ENCODE results near the gene PCDHGB7.
"Not testable (repeated sequence)": the region's sequence is repeated elsewhere in the genome, so short reads cannot be mapped to it uniquely, and the experiment has no call there.

The PCDHGB7 gene

GRCh38 chr5:141422742-141423291 is 5.3 kb downstream of the PCDHGB7 start:
- DNase-seq (ENCODE audit: extremely low read depth, low read depth): no peak
- TF ChIP-seq CTCF (IDR thresholded peaks at IDR 0.05; ENCODE audit: low read depth, low read length, missing control alignments): no peak
- H3K4me3 ChIP-seq (replicated peaks; ENCODE audit: low read depth, low read length): no peak overlapping the region

GRCh38 chr5:141427783-141428426 is 10.4 kb downstream of the PCDHGB7 start:
- no peak for TF ChIP-seq CTCF (IDR thresholded peaks at IDR 0.05; ENCODE audit: low read depth, low read length, missing control alignments)
- H3K4me3 ChIP-seq (replicated peaks; ENCODE audit: low read depth, low read length): no peak overlapping the region

GRCh38 chr5:141430332-141431113 is 13.0 kb downstream of the PCDHGB7 start, which contains the start of gene PCDHGA12:
PCDHGA12 (plus strand) TSS chr5:141430507; CDS start chr5:141430760, 253 bp downstream.
- peak; percentile 65 for DNase-seq (ENCODE audit: extremely low read depth, low read depth)
- H3K4me3 ChIP-seq (replicated peaks; ENCODE audit: low read depth, low read length): peak within 1 kb of the TSS; percentile 26
- TF ChIP-seq CTCF (IDR thresholded peaks at IDR 0.05; ENCODE audit: low read depth, low read length, missing control alignments): peak; percentile 49

More at GRCh38 chr5:141427783-141428426, 10.4 kb downstream of the PCDHGB7 start:
- DNase-seq (ENCODE audit: extremely low read depth, low read depth): no peak

GRCh38 chr5:141431286-141431685 is 13.8 kb downstream of the PCDHGB7 start:
- no peak for TF ChIP-seq CTCF (IDR thresholded peaks at IDR 0.05; ENCODE audit: low read depth, low read length, missing control alignments)
- peak overlapping the region; percentile 26 for H3K4me3 ChIP-seq (replicated peaks; ENCODE audit: low read depth, low read length)
- DNase-seq (ENCODE audit: extremely low read depth, low read depth): no peak

GRCh38 chr5:141432308-141432707 is 14.8 kb downstream of the PCDHGB7 start:
- not testable (repeated sequence) for H3K4me3 ChIP-seq (replicated peaks; ENCODE audit: low read depth, low read length)

GRCh38 chr5:141432726-141433125 is 15.2 kb downstream of the PCDHGB7 start:
- not testable (repeated sequence) for H3K4me3 ChIP-seq (replicated peaks; ENCODE audit: low read depth, low read length); DNase-seq (ENCODE audit: extremely low read depth, low read depth)

More at GRCh38 chr5:141432308-141432707, 14.8 kb downstream of the PCDHGB7 start:
- not testable (repeated sequence) for DNase-seq (ENCODE audit: extremely low read depth, low read depth)

- no peak for DNase-seq (ENCODE audit: extremely low read depth, low read depth)
- H3K4me3 ChIP-seq (replicated peaks; ENCODE audit: low read depth, low read length): no peak overlapping the region
- no peak for TF ChIP-seq CTCF (IDR thresholded peaks at IDR 0.05; ENCODE audit: low read depth, low read length, missing control alignments)
Measured at GRCh38 chr5:141434006-141434405, 16.5 kb downstream of the PCDHGB7 start.

Measured in HFF-Myc (cell line).